HT1080 (cell line): ENCODE results near the gene FAM81B. TPM values are rescaled to one million over a fixed set of nuclear protein-coding genes. Genes with fewer than 3 reads are reported as not detected.
A peak's percentile ranks its signal among the peaks of the same experiment; 100 is the strongest.
"Not testable (repeated sequence)": the region's sequence is repeated elsewhere in the genome, so short reads cannot be mapped to it uniquely, and the experiment has no call there.

Source experiments
- DNase-seq: peaks from one replicate; pipeline ENCODE4 v3.0.0-alpha.2; 2015; ENCODE audit warnings: low read depth
- polyA plus RNA-seq, 2 experiments: library from polyadenylated mRNA; depleted of rRNA; stranded (reverse); fragments of >200 nt; gene quantifications; 2 replicates each; pipeline ENCODE4 v1.2.3, GENCODE V29; 2015
- total RNA-seq: library from RNA; depleted of rRNA; stranded (reverse); fragments of >200 nt; shearing (Covaris generic); gene quantifications from 2 replicates; pipeline ENCODE4 v1.2.3, GENCODE V29; 2014; rRNA removed

FAM81B gene
- not detected in 2 replicates for total RNA-seq
- not detected in 2 replicates for polyA plus RNA-seq (2015; cell fraction: cytosol; rRNA removed)
- polyA plus RNA-seq (2015; cell fraction: nucleus; rRNA removed), result not detected in 2 replicates

GRCh38 chr5:95390812-95391492 lies at the start of gene FAM81B:
TSS of gene FAM81B (plus strand) at chr5:95391366. CDS start at chr5:95391390, 24 bp downstream.
- peak; percentile 65 for DNase-seq

DNA sequence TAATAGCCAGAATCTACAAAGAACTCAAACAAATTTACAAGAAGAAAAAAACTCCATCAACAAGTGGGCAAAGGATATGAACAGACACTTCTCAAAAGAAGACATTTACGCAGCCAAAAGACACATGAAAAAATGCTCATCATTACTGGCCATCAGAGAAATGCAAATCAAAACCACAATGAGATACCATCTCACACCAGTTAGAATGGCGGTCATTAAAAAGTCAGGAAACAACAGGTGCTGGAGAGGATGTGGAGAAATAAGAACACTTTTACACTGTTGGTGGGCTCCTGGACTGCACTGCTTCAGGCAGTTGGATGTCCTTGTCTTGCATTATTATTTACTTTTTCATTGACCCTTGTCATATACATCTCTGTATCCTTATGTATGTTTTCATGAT lies 49.7 kb upstream of the FAM81B start:
- not testable (repeated sequence) for DNase-seq

DNA sequence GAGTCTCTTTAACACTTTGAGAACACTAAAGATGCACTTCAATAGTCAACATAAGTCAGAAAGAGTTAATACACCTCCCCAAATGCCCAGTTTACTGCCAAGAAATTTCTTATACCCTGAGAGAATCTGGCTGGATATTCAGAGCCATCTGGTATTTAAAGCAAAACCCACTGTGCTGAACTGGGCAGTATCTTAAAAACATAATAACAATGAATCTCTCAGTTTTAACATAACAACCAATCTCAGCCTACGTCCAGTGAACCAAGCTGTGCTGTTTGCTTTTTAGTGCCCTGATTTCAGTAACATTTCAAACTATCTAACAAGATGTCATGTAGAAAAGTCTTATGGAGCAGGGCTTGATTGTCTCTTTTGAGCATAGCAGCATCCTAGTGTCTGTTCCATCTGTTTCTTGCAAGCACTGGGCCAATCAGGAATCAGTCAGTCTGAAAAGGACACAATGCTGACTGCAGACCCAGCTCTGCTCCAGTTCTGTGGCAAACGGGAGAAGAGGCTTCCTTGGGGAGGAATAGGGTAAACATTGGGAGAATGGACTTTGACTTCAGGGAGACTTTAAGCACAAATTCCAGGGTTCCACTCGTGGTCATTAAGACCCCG lies 43.6 kb upstream of the FAM81B start:
- DNase-seq, result no peak

GRCh38 chr5:95350631-95351030 lies 40.5 kb upstream of the FAM81B start:
- no peak for DNase-seq

GRCh38 chr5:95352691-95353090 lies 38.5 kb upstream of the FAM81B start:
- no peak for DNase-seq

DNA sequence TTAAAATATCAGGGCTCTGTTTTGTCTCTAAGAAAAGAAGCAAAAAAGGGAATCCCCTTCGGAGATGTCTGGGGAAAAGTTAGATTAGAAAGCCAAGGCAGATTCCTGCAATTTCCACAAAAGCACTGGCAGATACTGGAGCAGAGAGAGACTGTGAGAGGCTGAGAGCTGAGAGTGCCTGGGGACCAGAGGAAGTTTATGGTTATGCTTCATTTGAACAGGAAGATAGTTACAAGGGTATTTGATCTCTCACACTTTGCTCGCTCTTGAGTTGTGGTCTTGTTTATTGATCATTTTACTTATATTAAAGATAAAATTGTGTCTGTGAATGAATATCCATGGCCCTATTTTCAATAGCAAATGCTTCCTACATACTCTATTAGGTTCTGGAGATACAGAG lies 32.8 kb upstream of the FAM81B start:
- DNase-seq, result no peak

GRCh38 chr5:95358848-95359247 lies 32.3 kb upstream of the FAM81B start:
- DNase-seq, result no peak

DNA sequence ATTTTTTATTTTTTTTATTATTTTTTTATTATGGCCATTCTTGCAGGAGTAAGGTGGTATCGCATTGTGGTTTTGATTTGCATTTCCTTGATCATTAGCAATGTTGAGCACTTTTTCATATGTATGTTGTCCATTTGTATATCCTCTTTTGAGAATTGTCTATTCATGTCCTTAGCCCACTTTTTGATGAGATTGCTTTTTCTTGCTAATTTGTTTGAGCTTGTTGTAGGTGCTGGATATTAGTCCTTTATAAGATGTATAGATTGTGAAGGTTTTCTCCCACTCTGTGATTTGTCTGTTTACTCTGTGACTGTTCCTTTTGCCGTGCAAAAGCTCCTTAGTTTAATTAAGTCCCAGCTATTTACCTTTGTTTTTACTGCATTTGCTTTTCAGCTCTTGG lies 30.5 kb upstream of the FAM81B start:
- not testable (repeated sequence) for DNase-seq

DNA sequence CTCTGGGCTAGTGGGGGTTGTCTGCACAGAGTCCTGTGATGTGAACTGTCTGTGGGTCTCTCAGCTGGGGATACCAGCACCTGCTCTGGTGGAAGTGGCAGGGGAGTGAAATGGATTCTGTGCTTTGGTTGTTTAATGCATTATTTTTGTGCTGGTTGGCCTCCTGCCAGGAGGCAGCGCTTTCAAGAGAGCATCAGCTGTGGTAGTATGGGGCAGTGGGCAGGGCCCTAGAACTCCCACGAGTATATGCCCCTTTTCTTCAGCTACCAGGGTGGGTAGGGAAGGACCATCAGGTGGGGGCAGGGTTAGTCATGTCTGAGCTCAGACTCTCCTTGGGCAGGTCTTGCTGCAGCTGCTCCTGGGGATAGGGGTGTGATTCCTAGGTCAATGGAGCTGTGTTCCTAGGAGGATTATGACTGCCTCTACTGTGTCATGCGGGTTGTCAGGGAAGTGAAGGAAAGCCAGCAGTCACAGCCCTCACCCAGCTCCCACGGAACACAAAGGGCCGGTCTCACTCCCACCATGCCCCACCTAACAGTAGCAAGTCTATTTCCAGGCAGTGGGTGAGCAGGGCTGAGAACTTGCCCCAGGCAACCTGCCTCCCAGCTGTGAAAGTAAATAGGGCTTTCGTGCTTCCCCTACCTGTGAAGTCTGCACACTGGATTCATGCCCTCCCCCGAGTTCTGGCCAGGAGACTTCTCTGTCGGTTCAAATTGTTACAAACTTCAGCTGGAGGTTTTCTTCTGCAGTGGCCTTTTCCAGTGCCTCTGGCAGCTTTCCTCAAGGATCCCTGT lies 25.7 kb upstream of the FAM81B start:
- no peak for DNase-seq

GRCh38 chr5:95369782-95370181 lies 21.4 kb upstream of the FAM81B start:
- no peak for DNase-seq

- no peak for DNase-seq
Observed at GRCh38 chr5:95374061-95374460, 17.1 kb upstream of the FAM81B start.

- no peak for DNase-seq
Observed at GRCh38 chr5:95375591-95375990, 15.6 kb upstream of the FAM81B start.

DNA sequence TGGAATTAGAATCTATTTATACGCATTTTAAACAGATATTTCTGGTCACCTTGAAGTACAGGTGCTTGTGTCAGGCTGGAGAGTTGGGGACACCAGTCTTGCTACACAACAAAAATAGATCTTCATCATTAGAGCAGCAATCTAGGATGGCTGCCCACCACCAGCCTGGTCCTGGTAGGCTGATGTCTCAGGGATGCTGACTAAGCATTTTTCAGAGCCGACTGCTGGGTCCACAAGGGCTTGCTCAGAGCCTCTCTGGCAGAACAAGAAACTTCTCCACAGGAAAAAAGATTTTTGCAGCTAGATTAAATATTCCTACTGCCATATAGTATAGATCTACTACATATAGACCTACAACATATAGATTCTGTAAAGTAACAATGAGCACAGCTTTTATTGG lies 12.0 kb upstream of the FAM81B start:
- DNase-seq, result no peak

GRCh38 chr5:95380103-95380628 lies 11.0 kb upstream of the FAM81B start:
- DNase-seq, result peak; percentile 20

- DNase-seq, result peak; percentile 24
Observed at GRCh38 chr5:95382801-95383200, 8.4 kb upstream of the FAM81B start.

GRCh38 chr5:95384485-95385213 lies 6.5 kb upstream of the FAM81B start:
- peak; percentile 18 for DNase-seq

DNA sequence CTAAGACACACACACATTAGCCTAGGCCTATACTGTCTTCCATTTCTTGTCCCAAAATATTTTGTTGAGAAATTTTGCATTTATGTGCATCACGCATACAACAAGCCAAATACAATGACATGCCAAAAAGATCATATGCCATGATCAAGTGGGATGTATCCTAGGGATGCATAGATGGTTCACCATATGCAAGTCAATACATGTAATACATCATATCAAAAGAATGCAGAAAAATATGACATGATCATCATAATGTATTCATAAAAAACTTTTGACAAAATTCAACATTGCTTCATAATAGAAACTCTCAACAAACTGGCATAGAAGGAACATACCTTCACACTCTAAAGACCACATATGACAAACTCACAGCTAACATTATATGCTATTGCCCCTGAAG lies 5.8 kb upstream of the FAM81B start:
- no peak for DNase-seq

DNA sequence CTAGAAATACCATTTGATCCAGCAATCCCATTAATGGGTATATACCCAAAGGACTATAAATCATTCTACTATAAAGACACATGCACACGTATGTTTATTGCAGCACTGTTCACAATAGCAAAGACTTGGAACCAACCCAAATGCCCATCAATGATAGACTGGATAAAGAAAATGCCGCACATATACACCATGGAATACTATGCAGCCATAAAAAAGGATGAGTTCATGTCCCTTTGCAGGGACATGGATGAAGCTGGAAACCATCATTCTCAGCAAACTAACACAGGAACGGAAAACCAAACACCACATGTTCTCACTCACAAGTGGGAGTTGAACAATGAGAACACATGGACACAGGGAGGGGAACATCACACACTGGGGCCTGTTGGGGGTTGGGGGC lies 799 bp downstream of the FAM81B start:
- DNase-seq, result not testable (repeated sequence)

DNA sequence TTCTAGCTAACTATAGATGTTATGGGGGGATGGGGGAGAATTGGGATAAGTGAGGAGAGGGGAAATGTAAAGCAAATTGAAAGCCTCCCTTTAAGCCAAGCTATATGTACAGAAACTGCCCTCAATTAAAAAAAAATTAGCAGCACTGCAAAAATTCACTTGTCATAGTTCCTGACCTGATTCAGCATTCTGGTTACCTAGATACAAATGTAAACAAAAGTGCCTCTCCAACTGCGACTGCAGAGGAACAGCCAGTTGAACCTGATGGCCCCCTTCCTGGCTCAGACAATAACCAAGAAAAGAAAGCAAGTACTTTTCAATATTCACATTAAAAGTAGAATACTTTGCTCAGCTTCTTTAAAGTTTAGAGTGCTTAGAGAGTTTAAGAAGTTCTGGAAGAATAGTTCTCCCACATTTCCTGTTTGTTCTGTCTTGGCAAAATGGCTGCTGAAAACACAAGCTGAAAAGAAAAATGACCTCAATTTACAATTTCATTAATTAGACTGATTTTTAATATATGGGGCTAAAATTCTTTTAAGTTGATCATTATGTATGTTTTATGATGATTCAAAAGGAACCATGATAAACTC lies 1.5 kb downstream of the FAM81B start:
- peak; percentile 49 for DNase-seq

- DNase-seq, result no peak
Observed at GRCh38 chr5:95393279-95393678, 2.1 kb downstream of the FAM81B start.

DNA sequence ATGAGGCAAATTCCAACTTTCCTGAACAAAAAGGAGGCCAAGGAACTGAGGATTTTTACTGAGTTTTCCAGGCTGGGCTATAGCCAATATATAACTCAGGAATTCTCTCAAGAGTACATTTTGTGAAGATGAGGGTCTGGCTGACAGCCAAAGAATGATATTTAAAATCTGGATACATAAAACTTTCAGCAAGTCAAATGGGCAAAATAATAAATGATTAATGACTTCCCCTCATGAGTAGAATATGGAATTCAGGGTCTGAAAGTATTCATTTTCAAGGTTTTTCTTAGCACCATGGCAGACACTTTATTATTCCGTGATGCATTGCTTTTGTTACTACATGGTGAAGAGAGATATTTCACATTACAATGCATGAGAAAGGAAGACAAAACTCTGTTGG lies 7.8 kb downstream of the FAM81B start:
- DNase-seq, result no peak
